Measurements from ENCODE around the gene SLC22A6.

GRCh38 chr11:62996271-62996670, 11.5 kb upstream of the SLC22A6 start:
- TF ChIP-seq ETS1 (CRISPR knock-in tag; IDR thresholded peaks at IDR 0.05): no peak
- no peak for TF ChIP-seq ZNF124 (CRISPR knock-in tag; IDR thresholded peaks at IDR 0.05)
- no peak for TF ChIP-seq MAX (IDR thresholded peaks at IDR 0.05)
- no peak for TF ChIP-seq ZNF207 (IDR thresholded peaks at IDR 0.05; ENCODE audit: borderline replicate concordance)
- no peak for TF ChIP-seq SP1 (IDR thresholded peaks at IDR 0.05)
- TF ChIP-seq SP1 (CRISPR knock-in tag; IDR thresholded peaks at IDR 0.05): no peak
- no peak for TF ChIP-seq CTCF (CRISPR knock-in tag; IDR thresholded peaks at IDR 0.05)
- no peak for TF ChIP-seq ELK4 (CRISPR knock-in tag; IDR thresholded peaks at IDR 0.05; ENCODE audit: borderline replicate concordance)
- no peak for TF ChIP-seq POLR2A (IDR thresholded peaks at IDR 0.05; ENCODE audit: insufficient read depth in 1 of 2, low read depth in 2 of 2, low read length in 2 of 2)

All from HepG2 (cell line).